ENCODE data around the gene CTU2.

GRCh38 chr16:88665148-88665547 is 41.2 kb upstream of the CTU2 start:
- no peak for TF ChIP-seq ZBED1 (IDR thresholded peaks at IDR 0.05; ENCODE audit: borderline replicate concordance)
- no peak for TF ChIP-seq FOXM1 (IDR thresholded peaks at IDR 0.05; ENCODE audit: low read depth, low read length)
- TF ChIP-seq POLR2A (IDR thresholded peaks at IDR 0.05; ENCODE audit: low read depth, low read length) = no peak
- no peak for TF ChIP-seq JUNB (IDR thresholded peaks at IDR 0.05)
- no peak for TF ChIP-seq CTCF (IDR thresholded peaks at IDR 0.05 in 2 of 3, conservative IDR thresholded peaks at IDR 0.05 in 1 of 3; ENCODE audit: control insufficient read depth in 2 of 3, extremely low read depth in 1 of 3, insufficient read depth in 1 of 3, low read depth in 3 of 3, low read length in 3 of 3)
- no peak for TF ChIP-seq HCFC1 (IDR thresholded peaks at IDR 0.05; ENCODE audit: low read length)
- no peak for TF ChIP-seq TCF12 (IDR thresholded peaks at IDR 0.05; ENCODE audit: low read depth, low read length)
- no peak for TF ChIP-seq MXI1 (IDR thresholded peaks at IDR 0.05; ENCODE audit: low read depth, low read length)
- no peak for TF ChIP-seq USF1 (IDR thresholded peaks at IDR 0.05; ENCODE audit: borderline replicate concordance, extremely low read length, insufficient read depth, low read depth, low read length)
- no peak for TF ChIP-seq SPI1 (IDR thresholded peaks at IDR 0.05; ENCODE audit: borderline replicate concordance, insufficient read depth, low read depth, low read length)
- TF ChIP-seq EZH2 (IDR thresholded peaks at IDR 0.05; ENCODE audit: borderline replicate concordance, control insufficient read depth, low read depth, low read length) = no peak
- no peak for TF ChIP-seq SP1 (IDR thresholded peaks at IDR 0.05; ENCODE audit: low read depth, low read length)
- no peak for TF ChIP-seq ZBTB4 (CRISPR knock-in tag; IDR thresholded peaks at IDR 0.05)
- TF ChIP-seq CEBPB (IDR thresholded peaks at IDR 0.05; ENCODE audit: borderline replicate concordance in 1 of 2, low read depth in 2 of 2, low read length in 2 of 2) = no peak

Measured in GM12878 (cell line).